GM23338 (cell line): ENCODE measurements around the gene SORT1. TPM values are rescaled to one million over a fixed set of nuclear protein-coding genes. Genes with fewer than 3 reads are reported as not detected.
A peak's percentile ranks its signal among the peaks of the same experiment; 100 is the strongest.

Experiments used
- ATAC-seq: fragments of 200-7000 bp; cut with Tn5 transposase; 3 replicates; pipeline ENCODE4 v1.9.1; 2020
- DNase-seq: peaks from one replicate; pipeline ENCODE4 v3.0.0-alpha.2; 2015; ENCODE audit warnings: low spot score
- H2AFZ ChIP-seq: fragments of 200-600 bp; sonication (generic); 2 replicates; pipeline ENCODE4 v1.8.0; 2016; ENCODE audit warnings: antibody characterized with exemption, mild to moderate bottlenecking, moderate library complexity
- H3F3A ChIP-seq: fragments of 200-600 bp; sonication (generic); replicated peaks from 2 replicates; pipeline ENCODE4 v1.8.0; 2017; ENCODE audit warnings: antibody characterized with exemption, mixed run types, low read depth
- H3K27ac ChIP-seq: fragments of 200-600 bp; sonication (generic); 2 replicates; pipeline ENCODE4 v1.6.1; 2016; ENCODE audit warnings: low read depth
- H3K27me3 ChIP-seq: fragments of 200-600 bp; sonication (generic); 2 replicates; pipeline ENCODE4 v1.8.0; 2016; ENCODE audit warnings: mild to moderate bottlenecking, mixed run types, moderate library complexity; ENCODE audit not compliant: insufficient read depth
- H3K36me3 ChIP-seq: fragments of 200-600 bp; sonication (generic); 2 replicates; pipeline ENCODE4 v1.8.0; 2016; ENCODE audit warnings: mild to moderate bottlenecking; ENCODE audit not compliant: insufficient read depth
- H3K4me1 ChIP-seq: fragments of 200-600 bp; sonication (generic); 2 replicates; pipeline ENCODE4 v1.8.0; 2016; ENCODE audit warnings: mild to moderate bottlenecking, moderate library complexity; ENCODE audit not compliant: insufficient read depth
- H3K4me2 ChIP-seq: fragments of 200-600 bp; sonication (generic); 2 replicates; pipeline ENCODE4 v1.7.1; 2017; ENCODE audit warnings: mixed run types
- H3K4me3 ChIP-seq: fragments of 200-600 bp; sonication (generic); 2 replicates; pipeline ENCODE4 v1.6.1; 2016; ENCODE audit warnings: mixed run types
- H3K79me2 ChIP-seq: fragments of 200-600 bp; sonication (generic); replicated peaks from 2 replicates; pipeline ENCODE4 v1.8.0; 2017; ENCODE audit warnings: mild to moderate bottlenecking; ENCODE audit not compliant: insufficient read depth
- H3K9me2 ChIP-seq: fragments of 200-600 bp; sonication (generic); 2 replicates; pipeline ENCODE4 v1.8.0; 2017; ENCODE audit not compliant: insufficient read depth
- H4K20me1 ChIP-seq: fragments of 200-600 bp; sonication (generic); replicated peaks from 2 replicates; pipeline ENCODE4 v1.8.0; 2017; ENCODE audit warnings: mild to moderate bottlenecking; ENCODE audit not compliant: insufficient read depth
- H3K27ac Mint-ChIP-seq: 2 replicates; pipeline ENCODE4 v1.8.0; 2020; ENCODE audit warnings: inconsistent platforms, mild to moderate bottlenecking, moderate library complexity, mixed read lengths
- H3K27me3 Mint-ChIP-seq: 3 replicates; pipeline ENCODE4 v1.8.0; 2022; ENCODE audit warnings: low read depth, mild to moderate bottlenecking, moderate library complexity, mixed read lengths, inconsistent platforms; ENCODE audit not compliant: insufficient read depth, poor library complexity
- H3K36me3 Mint-ChIP-seq: 3 replicates; pipeline ENCODE4 v1.8.0; 2021; ENCODE audit warnings: low read depth, mild to moderate bottlenecking, inconsistent platforms, moderate library complexity, mixed read lengths
- H3K4me1 Mint-ChIP-seq: 3 replicates; pipeline ENCODE4 v1.8.0; 2020; ENCODE audit warnings: mild to moderate bottlenecking, inconsistent platforms, mixed read lengths
- H3K4me3 Mint-ChIP-seq: 3 replicates; pipeline ENCODE4 v1.8.0; 2021; ENCODE audit warnings: moderate library complexity, mild to moderate bottlenecking, inconsistent platforms, mixed read lengths
- H3K9me3 Mint-ChIP-seq: 3 replicates; pipeline ENCODE4 v1.8.0; 2020; ENCODE audit warnings: moderate library complexity, mild to moderate bottlenecking, inconsistent platforms, mixed read lengths
- CREB1 ChIP-seq: fragments of 250-450 bp; sonication (Bioruptor Pico); IDR thresholded peaks from 2 replicates; pipeline ENCODE4 v1.5.0; 2020; ENCODE audit warnings: low read depth, mild to moderate bottlenecking, moderate library complexity
- EZH2 ChIP-seq: fragments of 200-600 bp; sonication (generic); IDR thresholded peaks from one replicate; pipeline ENCODE4 v1.8.0; 2017; ENCODE audit warnings: antibody characterized with exemption, mild to moderate bottlenecking, low read depth; ENCODE audit not compliant: unreplicated experiment
- EZH2phosphoT487 ChIP-seq: fragments of 200-600 bp; sonication (generic); IDR thresholded peaks from one replicate; pipeline ENCODE4 v1.8.1; 2018; ENCODE audit warnings: antibody characterized with exemption; ENCODE audit not compliant: unreplicated experiment
- JUNB ChIP-seq: IDR thresholded peaks from one replicate; pipeline ENCODE4 v1.6.1; 2016; ENCODE audit warnings: antibody characterized with exemption; ENCODE audit not compliant: unreplicated experiment
- NANOG ChIP-seq: IDR thresholded peaks from 2 replicates; pipeline ENCODE4 v1.6.1; 2016; ENCODE audit warnings: antibody characterized with exemption, borderline replicate concordance
- POLR2AphosphoS5 ChIP-seq: IDR thresholded peaks from 2 replicates; pipeline ENCODE4 v1.6.1; 2016; ENCODE audit warnings: antibody characterized with exemption, low read depth
- STAT1 ChIP-seq: IDR thresholded peaks from one replicate; pipeline ENCODE4 v1.6.1; 2016; ENCODE audit warnings: antibody characterized with exemption; ENCODE audit not compliant: unreplicated experiment
- ZNF114 ChIP-seq: fragments of 250-450 bp; sonication (Bioruptor Pico); IDR thresholded peaks from 2 replicates; pipeline ENCODE4 v1.5.0; 2020; ENCODE audit warnings: mild to moderate bottlenecking, moderate library complexity
- ZNF331 ChIP-seq: fragments of 250-450 bp; sonication (Bioruptor Pico); IDR thresholded peaks from 2 replicates; pipeline ENCODE4 v1.5.0; 2020; ENCODE audit warnings: low read depth, mild to moderate bottlenecking, moderate library complexity
- polyA plus RNA-seq: library from polyadenylated mRNA; unstranded; fragments of >200 nt; fragmentation: Nextera tagmentation; extraction: Ambion mirVana; gene quantifications from 2 replicates; pipeline ENCODE4 v1.2.1, GENCODE V29; 2016
- total RNA-seq: library from RNA; depleted of rRNA; stranded (reverse); fragments of >200 nt; shearing (Covaris generic); gene quantifications from 2 replicates; pipeline ENCODE4 v1.2.3, GENCODE V29; 2014
- TF ChIP-seq, protein P1 (sequence below): fragments of 250-450 bp; sonication (Bioruptor Pico); IDR thresholded peaks from 2 replicates; pipeline ENCODE4 v1.5.0; 2020; ENCODE audit warnings: mild to moderate bottlenecking, moderate library complexity
- TF ChIP-seq, protein P2 (sequence below): IDR thresholded peaks from one replicate; pipeline ENCODE4 v1.6.1; 2018; ENCODE audit warnings: antibody characterized with exemption; ENCODE audit not compliant: unreplicated experiment
- TF ChIP-seq, protein P3 (sequence below), 2 experiments: fragments of 200-600 bp in 1 of 2; sonication (generic) in 1 of 2; conservative IDR thresholded peaks; 2 replicates each; pipeline versions ENCODE4 v1.5.1 to v1.6.1; 2016 to 2017; ENCODE audit warnings: antibody characterized with exemption in 2 of 2, low read depth in 2 of 2, mild to moderate bottlenecking in 2 of 2, moderate library complexity in 1 of 2
- TF ChIP-seq, protein P4 (sequence below): IDR thresholded peaks from 2 replicates; pipeline ENCODE4 v1.6.1; 2016; ENCODE audit warnings: antibody characterized with exemption

SORT1 gene
- total and polyA plus RNA-seq, 2 experiments from 2014 or later = 10.9 to 55.4 TPM

DNA sequence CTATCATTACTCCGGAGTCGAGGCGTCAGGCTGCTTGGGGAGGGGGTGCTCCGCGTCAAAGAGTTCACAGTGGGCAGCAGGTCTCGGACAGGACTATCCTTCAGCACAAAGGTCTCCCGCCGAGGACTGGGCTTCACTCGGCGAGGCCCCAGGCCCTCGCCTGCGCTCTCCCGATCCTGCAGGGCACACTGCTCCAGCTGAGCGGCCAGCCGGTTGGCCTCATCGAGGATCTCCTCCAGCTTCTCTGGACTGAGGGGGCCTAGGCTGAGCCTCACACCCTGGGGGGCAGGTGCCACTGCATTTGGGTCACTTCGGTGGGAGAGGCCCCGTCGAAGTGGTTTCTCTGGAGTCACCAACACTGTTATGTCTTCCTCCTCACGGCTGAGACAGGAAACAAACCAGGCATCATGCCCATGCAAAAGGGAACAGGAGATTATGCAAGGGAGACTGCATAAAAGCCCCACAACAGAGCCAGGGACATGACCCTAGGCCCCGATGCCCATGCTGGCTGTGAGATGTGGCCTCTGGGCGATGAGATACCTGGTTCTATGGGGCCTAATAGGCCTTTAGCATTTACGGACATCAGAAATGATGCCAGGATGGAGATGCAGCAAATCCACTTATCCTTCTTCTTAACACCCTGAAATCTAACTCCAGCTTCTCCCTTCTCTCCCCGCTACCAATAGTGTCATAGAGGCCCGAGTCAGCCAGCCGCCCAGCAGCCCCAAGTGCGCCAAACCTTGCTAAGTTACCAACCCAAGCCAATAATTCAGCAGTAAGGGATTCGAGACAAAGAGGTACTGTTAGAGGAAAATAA lies 115.8 kb downstream of the SORT1 start:
- H3K27ac ChIP-seq = peak overlapping the region; percentile 99; the same call in 1 of the 2 replicates

More for the DNA sequence above, 115.8 kb downstream of the SORT1 start:
- no peak overlapping the region; the same call in 1 of the 2 replicates for H3K27ac Mint-ChIP-seq
- Histone ChIP-seq H3K36me3 (peaks cover 12% of the 10 kb centered on the region; the same call in 1 of the 2 replicates), H3K4me3 (peak overlapping the region; percentile 98), H2AFZ (no peak overlapping the region), H3F3A (peaks cover 23% of the 10 kb centered on the region), H3K79me2 (peaks cover 26% of the 10 kb centered on the region), H3K9me2 (no peaks in the 10 kb centered on the region), H4K20me1 (peaks cover 15% of the 10 kb centered on the region), H3K4me2 (peak overlapping the region; percentile 99), H3K27me3 (no peaks in the 10 kb centered on the region), H3K4me1 (peaks cover 29% of the 10 kb centered on the region)
- ATAC-seq (no peak), DNase-seq (no peak)
- H3K27me3 Mint-ChIP-seq = peaks cover 16% of the 10 kb centered on the region
- H3K4me3 Mint-ChIP-seq = peak overlapping the region; percentile 99
- H3K4me1 Mint-ChIP-seq = peaks cover 36% of the 10 kb centered on the region
- H3K36me3 Mint-ChIP-seq = peaks cover 37% of the 10 kb centered on the region
- TF ChIP-seq STAT1 = no peak
- no peak for TF ChIP-seq NANOG
- TF ChIP-seq, protein P1, sequence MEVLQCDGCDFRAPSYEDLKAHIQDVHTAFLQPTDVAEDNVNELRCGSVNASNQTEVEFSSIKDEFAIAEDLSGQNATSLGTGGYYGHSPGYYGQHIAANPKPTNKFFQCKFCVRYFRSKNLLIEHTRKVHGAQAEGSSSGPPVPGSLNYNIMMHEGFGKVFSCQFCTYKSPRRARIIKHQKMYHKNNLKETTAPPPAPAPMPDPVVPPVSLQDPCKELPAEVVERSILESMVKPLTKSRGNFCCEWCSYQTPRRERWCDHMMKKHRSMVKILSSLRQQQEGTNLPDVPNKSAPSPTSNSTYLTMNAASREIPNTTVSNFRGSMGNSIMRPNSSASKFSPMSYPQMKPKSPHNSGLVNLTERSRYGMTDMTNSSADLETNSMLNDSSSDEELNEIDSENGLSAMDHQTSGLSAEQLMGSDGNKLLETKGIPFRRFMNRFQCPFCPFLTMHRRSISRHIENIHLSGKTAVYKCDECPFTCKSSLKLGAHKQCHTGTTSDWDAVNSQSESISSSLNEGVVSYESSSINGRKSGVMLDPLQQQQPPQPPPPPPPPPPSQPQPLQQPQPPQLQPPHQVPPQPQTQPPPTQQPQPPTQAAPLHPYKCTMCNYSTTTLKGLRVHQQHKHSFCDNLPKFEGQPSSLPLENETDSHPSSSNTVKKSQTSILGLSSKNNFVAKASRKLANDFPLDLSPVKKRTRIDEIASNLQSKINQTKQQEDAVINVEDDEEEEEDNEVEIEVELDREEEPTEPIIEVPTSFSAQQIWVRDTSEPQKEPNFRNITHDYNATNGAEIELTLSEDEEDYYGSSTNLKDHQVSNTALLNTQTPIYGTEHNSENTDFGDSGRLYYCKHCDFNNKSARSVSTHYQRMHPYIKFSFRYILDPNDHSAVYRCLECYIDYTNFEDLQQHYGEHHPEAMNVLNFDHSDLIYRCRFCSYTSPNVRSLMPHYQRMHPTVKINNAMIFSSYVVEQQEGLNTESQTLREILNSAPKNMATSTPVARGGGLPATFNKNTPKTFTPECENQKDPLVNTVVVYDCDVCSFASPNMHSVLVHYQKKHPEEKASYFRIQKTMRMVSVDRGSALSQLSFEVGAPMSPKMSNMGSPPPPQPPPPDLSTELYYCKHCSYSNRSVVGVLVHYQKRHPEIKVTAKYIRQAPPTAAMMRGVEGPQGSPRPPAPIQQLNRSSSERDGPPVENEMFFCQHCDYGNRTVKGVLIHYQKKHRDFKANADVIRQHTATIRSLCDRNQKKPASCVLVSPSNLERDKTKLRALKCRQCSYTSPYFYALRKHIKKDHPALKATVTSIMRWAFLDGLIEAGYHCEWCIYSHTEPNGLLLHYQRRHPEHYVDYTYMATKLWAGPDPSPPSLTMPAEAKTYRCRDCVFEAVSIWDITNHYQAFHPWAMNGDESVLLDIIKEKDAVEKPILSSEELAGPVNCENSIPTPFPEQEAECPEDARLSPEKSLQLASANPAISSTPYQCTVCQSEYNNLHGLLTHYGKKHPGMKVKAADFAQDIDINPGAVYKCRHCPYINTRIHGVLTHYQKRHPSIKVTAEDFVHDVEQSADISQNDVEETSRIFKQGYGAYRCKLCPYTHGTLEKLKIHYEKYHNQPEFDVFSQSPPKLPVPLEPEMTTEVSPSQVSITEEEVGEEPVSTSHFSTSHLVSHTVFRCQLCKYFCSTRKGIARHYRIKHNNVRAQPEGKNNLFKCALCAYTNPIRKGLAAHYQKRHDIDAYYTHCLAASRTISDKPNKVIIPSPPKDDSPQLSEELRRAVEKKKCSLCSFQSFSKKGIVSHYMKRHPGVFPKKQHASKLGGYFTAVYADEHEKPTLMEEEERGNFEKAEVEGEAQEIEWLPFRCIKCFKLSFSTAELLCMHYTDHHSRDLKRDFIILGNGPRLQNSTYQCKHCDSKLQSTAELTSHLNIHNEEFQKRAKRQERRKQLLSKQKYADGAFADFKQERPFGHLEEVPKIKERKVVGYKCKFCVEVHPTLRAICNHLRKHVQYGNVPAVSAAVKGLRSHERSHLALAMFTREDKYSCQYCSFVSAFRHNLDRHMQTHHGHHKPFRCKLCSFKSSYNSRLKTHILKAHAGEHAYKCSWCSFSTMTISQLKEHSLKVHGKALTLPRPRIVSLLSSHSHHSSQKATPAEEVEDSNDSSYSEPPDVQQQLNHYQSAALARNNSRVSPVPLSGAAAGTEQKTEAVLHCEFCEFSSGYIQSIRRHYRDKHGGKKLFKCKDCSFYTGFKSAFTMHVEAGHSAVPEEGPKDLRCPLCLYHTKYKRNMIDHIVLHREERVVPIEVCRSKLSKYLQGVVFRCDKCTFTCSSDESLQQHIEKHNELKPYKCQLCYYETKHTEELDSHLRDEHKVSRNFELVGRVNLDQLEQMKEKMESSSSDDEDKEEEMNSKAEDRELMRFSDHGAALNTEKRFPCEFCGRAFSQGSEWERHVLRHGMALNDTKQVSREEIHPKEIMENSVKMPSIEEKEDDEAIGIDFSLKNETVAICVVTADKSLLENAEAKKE (CRISPR knock-in tag) = no peak
- TF ChIP-seq EZH2phosphoT487 = no peak
- TF ChIP-seq JUNB = no peak
- TF ChIP-seq ZNF331 (CRISPR knock-in tag) = no peak
- no peak for TF ChIP-seq POLR2AphosphoS5
- TF ChIP-seq, protein P2, sequence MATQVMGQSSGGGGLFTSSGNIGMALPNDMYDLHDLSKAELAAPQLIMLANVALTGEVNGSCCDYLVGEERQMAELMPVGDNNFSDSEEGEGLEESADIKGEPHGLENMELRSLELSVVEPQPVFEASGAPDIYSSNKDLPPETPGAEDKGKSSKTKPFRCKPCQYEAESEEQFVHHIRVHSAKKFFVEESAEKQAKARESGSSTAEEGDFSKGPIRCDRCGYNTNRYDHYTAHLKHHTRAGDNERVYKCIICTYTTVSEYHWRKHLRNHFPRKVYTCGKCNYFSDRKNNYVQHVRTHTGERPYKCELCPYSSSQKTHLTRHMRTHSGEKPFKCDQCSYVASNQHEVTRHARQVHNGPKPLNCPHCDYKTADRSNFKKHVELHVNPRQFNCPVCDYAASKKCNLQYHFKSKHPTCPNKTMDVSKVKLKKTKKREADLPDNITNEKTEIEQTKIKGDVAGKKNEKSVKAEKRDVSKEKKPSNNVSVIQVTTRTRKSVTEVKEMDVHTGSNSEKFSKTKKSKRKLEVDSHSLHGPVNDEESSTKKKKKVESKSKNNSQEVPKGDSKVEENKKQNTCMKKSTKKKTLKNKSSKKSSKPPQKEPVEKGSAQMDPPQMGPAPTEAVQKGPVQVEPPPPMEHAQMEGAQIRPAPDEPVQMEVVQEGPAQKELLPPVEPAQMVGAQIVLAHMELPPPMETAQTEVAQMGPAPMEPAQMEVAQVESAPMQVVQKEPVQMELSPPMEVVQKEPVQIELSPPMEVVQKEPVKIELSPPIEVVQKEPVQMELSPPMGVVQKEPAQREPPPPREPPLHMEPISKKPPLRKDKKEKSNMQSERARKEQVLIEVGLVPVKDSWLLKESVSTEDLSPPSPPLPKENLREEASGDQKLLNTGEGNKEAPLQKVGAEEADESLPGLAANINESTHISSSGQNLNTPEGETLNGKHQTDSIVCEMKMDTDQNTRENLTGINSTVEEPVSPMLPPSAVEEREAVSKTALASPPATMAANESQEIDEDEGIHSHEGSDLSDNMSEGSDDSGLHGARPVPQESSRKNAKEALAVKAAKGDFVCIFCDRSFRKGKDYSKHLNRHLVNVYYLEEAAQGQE = no peak
- TF ChIP-seq CREB1 (CRISPR knock-in tag) = no peak
- TF ChIP-seq, protein P3, sequence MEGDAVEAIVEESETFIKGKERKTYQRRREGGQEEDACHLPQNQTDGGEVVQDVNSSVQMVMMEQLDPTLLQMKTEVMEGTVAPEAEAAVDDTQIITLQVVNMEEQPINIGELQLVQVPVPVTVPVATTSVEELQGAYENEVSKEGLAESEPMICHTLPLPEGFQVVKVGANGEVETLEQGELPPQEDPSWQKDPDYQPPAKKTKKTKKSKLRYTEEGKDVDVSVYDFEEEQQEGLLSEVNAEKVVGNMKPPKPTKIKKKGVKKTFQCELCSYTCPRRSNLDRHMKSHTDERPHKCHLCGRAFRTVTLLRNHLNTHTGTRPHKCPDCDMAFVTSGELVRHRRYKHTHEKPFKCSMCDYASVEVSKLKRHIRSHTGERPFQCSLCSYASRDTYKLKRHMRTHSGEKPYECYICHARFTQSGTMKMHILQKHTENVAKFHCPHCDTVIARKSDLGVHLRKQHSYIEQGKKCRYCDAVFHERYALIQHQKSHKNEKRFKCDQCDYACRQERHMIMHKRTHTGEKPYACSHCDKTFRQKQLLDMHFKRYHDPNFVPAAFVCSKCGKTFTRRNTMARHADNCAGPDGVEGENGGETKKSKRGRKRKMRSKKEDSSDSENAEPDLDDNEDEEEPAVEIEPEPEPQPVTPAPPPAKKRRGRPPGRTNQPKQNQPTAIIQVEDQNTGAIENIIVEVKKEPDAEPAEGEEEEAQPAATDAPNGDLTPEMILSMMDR (conservative IDR thresholded peaks at IDR 0.05; ENCODE audit: low read depth in 2 of 2) = no peak
- TF ChIP-seq, protein P4, sequence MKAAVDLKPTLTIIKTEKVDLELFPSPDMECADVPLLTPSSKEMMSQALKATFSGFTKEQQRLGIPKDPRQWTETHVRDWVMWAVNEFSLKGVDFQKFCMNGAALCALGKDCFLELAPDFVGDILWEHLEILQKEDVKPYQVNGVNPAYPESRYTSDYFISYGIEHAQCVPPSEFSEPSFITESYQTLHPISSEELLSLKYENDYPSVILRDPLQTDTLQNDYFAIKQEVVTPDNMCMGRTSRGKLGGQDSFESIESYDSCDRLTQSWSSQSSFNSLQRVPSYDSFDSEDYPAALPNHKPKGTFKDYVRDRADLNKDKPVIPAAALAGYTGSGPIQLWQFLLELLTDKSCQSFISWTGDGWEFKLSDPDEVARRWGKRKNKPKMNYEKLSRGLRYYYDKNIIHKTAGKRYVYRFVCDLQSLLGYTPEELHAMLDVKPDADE = no peak
- TF ChIP-seq EZH2 = no peak
- no peak for TF ChIP-seq ZNF114 (CRISPR knock-in tag)
- no peaks in the 10 kb centered on the region for H3K9me3 Mint-ChIP-seq
